ENCODE data around the gene RASSF5. TPM values are rescaled to one million over a fixed set of nuclear protein-coding genes. Genes with fewer than 3 reads are reported as not detected.

The RASSF5 gene
- total RNA-seq, 4 donors from 2014 or later: 0.77 to 5.3 (median 3.2) TPM

GRCh38 chr1:206554211-206554610 lies 46.9 kb downstream of the RASSF5 start:
- no peak overlapping the region for H3K4me3 ChIP-seq
- no peak overlapping the region for H3K27ac ChIP-seq
- H3K27me3 ChIP-seq: no peaks in the 10 kb centered on the region
- no peaks in the 10 kb centered on the region for H3K9me3 ChIP-seq
- no peak for DNase-seq
- TF ChIP-seq POLR2A (IDR thresholded peaks at IDR 0.05): no peak
- TF ChIP-seq, protein P1, sequence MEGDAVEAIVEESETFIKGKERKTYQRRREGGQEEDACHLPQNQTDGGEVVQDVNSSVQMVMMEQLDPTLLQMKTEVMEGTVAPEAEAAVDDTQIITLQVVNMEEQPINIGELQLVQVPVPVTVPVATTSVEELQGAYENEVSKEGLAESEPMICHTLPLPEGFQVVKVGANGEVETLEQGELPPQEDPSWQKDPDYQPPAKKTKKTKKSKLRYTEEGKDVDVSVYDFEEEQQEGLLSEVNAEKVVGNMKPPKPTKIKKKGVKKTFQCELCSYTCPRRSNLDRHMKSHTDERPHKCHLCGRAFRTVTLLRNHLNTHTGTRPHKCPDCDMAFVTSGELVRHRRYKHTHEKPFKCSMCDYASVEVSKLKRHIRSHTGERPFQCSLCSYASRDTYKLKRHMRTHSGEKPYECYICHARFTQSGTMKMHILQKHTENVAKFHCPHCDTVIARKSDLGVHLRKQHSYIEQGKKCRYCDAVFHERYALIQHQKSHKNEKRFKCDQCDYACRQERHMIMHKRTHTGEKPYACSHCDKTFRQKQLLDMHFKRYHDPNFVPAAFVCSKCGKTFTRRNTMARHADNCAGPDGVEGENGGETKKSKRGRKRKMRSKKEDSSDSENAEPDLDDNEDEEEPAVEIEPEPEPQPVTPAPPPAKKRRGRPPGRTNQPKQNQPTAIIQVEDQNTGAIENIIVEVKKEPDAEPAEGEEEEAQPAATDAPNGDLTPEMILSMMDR (IDR thresholded peaks at IDR 0.05): no peak
- intact Hi-C loops (cut with DNase I; ENCODE audit: low total_unique reads): no loop called here
- H3K4me1 ChIP-seq: peaks cover 0 to 6% of the 10 kb centered on the region in 2 donors
- no peaks in the 10 kb centered on the region for H3K36me3 ChIP-seq

- Histone ChIP-seq H3K27me3 (no peaks in the 10 kb centered on the region), H3K4me1 (peaks cover 0 to 6% of the 10 kb centered on the region in 2 donors), H3K27ac (no peak overlapping the region), H3K36me3 (no peaks in the 10 kb centered on the region), H3K9me3 (no peaks in the 10 kb centered on the region), H3K4me3 (no peak overlapping the region)
- TF ChIP-seq, protein P1 (IDR thresholded peaks at IDR 0.05): no peak
- no peak for TF ChIP-seq POLR2A (IDR thresholded peaks at IDR 0.05)
- DNase-seq: no peak
- intact Hi-C loops (cut with DNase I; ENCODE audit: low total_unique reads): no loop called here
Observed at GRCh38 chr1:206554701-206555472, 47.6 kb downstream of the RASSF5 start.

DNA sequence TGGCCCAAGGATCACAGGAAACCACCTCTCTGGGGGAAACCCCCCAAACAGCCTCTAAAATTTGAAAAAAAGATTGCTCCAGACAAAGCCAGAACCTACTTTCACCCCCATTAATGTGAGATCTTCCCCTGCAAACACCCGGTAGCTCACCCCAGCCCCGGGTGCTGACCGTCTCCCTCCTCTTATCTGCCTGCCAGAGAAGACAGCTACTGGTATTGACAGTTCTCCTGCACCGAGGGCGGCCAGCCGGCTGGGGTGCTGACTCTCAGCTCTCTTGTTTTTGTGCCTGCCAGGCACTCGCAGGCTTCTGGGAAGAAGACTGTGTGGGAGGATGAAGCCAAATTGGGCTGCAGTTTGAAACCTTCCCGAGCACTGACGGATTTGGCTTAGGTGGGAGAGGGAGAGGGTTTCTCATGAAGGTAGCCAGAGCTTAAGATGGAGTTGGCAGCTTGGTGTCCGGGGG lies 48.2 kb downstream of the RASSF5 start:
- Histone ChIP-seq H3K9me3 (no peaks in the 10 kb centered on the region), H3K36me3 (no peaks in the 10 kb centered on the region), H3K27me3 (no peaks in the 10 kb centered on the region), H3K27ac (no peak overlapping the region), H3K4me3 (no peak overlapping the region), H3K4me1 (peaks cover 0 to 6% of the 10 kb centered on the region in 2 donors)
- peak; percentile 59 to 62 for DNase-seq
- intact Hi-C loops (cut with DNase I; ENCODE audit: low total_unique reads): no loop called here
- TF ChIP-seq POLR2A (IDR thresholded peaks at IDR 0.05): no peak
- TF ChIP-seq, protein P1 (IDR thresholded peaks at IDR 0.05): no peak

- Histone ChIP-seq H3K36me3 (no peaks in the 10 kb centered on the region), H3K9me3 (no peaks in the 10 kb centered on the region), H3K4me1 (peaks cover 0 to 6% of the 10 kb centered on the region in 2 donors), H3K27me3 (no peaks in the 10 kb centered on the region), H3K4me3 (peak overlapping the region in 1 of 2 donors; percentile 42), H3K27ac (no peak overlapping the region)
- DNase-seq: no peak
- intact Hi-C loops (cut with DNase I; ENCODE audit: low total_unique reads): no loop called here
- TF ChIP-seq, protein P1 (IDR thresholded peaks at IDR 0.05): no peak
- no peak for TF ChIP-seq POLR2A (IDR thresholded peaks at IDR 0.05)
Observed at GRCh38 chr1:206556047-206556749, 48.9 kb downstream of the RASSF5 start.

Measured in uterus (tissue), 4 donors.